ENCODE results near the gene LINC00305. TPM values are rescaled to one million over a fixed set of nuclear protein-coding genes. Genes with fewer than 3 reads are reported as not detected.

The LINC00305 gene
- total RNA-seq (2014; rRNA removed; shearing (Covaris generic); ENCODE audit: low replicate concordance), result not detected in 2 replicates

GRCh38 chr18:64148988-64149387 lies at the start of gene LINC00305:
TSS of gene LINC00305 (minus strand) at chr18:64149088.
- in situ Hi-C loops (cut with HindIII; ENCODE audit: low pct_unique_long_range_greater_than_20kb, low sequenced_read_pairs), result no loop called here
- no peak for DNase-seq (ENCODE audit: low read depth)

GRCh38 chr18:64191069-64191468 lies 42.2 kb upstream of the LINC00305 start:
- in situ Hi-C loops (cut with HindIII; ENCODE audit: low pct_unique_long_range_greater_than_20kb, low sequenced_read_pairs), result no loop called here
- DNase-seq (ENCODE audit: low read depth), result no peak

- in situ Hi-C loops (cut with HindIII; ENCODE audit: low pct_unique_long_range_greater_than_20kb, low sequenced_read_pairs), result no loop called here
- DNase-seq (ENCODE audit: low read depth), result no peak
Observed at GRCh38 chr18:64185987-64186386, 37.1 kb upstream of the LINC00305 start.

GRCh38 chr18:64183665-64184064 lies 34.8 kb upstream of the LINC00305 start:
- in situ Hi-C loops (cut with HindIII; ENCODE audit: low pct_unique_long_range_greater_than_20kb, low sequenced_read_pairs), result no loop called here
- no peak for DNase-seq (ENCODE audit: low read depth)

- in situ Hi-C loops (cut with HindIII; ENCODE audit: low pct_unique_long_range_greater_than_20kb, low sequenced_read_pairs), result no loop called here
Observed at GRCh38 chr18:64180617-64181016, 31.7 kb upstream of the LINC00305 start.

GRCh38 chr18:64180171-64180570 lies 31.3 kb upstream of the LINC00305 start:
- DNase-seq (ENCODE audit: low read depth), result no peak
- in situ Hi-C loops (cut with HindIII; ENCODE audit: low pct_unique_long_range_greater_than_20kb, low sequenced_read_pairs), result no loop called here

More at GRCh38 chr18:64180617-64181016, 31.7 kb upstream of the LINC00305 start:
- no peak for DNase-seq (ENCODE audit: low read depth)

- no peak for DNase-seq (ENCODE audit: low read depth)
- in situ Hi-C loops (cut with HindIII; ENCODE audit: low pct_unique_long_range_greater_than_20kb, low sequenced_read_pairs), result no loop called here
Observed at GRCh38 chr18:64179556-64180080, 30.7 kb upstream of the LINC00305 start.

GRCh38 chr18:64178860-64179259 lies 30.0 kb upstream of the LINC00305 start:
- in situ Hi-C loops (cut with HindIII; ENCODE audit: low pct_unique_long_range_greater_than_20kb, low sequenced_read_pairs), result no loop called here
- no peak for DNase-seq (ENCODE audit: low read depth)

GRCh38 chr18:64175432-64175831 lies 26.5 kb upstream of the LINC00305 start:
- DNase-seq (ENCODE audit: low read depth), result no peak
- in situ Hi-C loops (cut with HindIII; ENCODE audit: low pct_unique_long_range_greater_than_20kb, low sequenced_read_pairs), result no loop called here

GRCh38 chr18:64171576-64171975 lies 22.7 kb upstream of the LINC00305 start:
- no peak for DNase-seq (ENCODE audit: low read depth)
- in situ Hi-C loops (cut with HindIII; ENCODE audit: low pct_unique_long_range_greater_than_20kb, low sequenced_read_pairs), result no loop called here

GRCh38 chr18:64167408-64167925 lies 18.6 kb upstream of the LINC00305 start:
- DNase-seq (ENCODE audit: low read depth), result no peak
- in situ Hi-C loops (cut with HindIII; ENCODE audit: low pct_unique_long_range_greater_than_20kb, low sequenced_read_pairs), result no loop called here

- in situ Hi-C loops (cut with HindIII; ENCODE audit: low pct_unique_long_range_greater_than_20kb, low sequenced_read_pairs), result no loop called here
- DNase-seq (ENCODE audit: low read depth), result no peak
Observed at GRCh38 chr18:64165906-64166305, 17.0 kb upstream of the LINC00305 start.

- DNase-seq (ENCODE audit: low read depth), result no peak
- in situ Hi-C loops (cut with HindIII; ENCODE audit: low pct_unique_long_range_greater_than_20kb, low sequenced_read_pairs), result no loop called here
Observed at GRCh38 chr18:64164883-64165282, 16.0 kb upstream of the LINC00305 start.

GRCh38 chr18:64149916-64150438 lies 1.1 kb upstream of the LINC00305 start:
- in situ Hi-C loops (cut with HindIII; ENCODE audit: low pct_unique_long_range_greater_than_20kb, low sequenced_read_pairs), result no loop called here
- no peak for DNase-seq (ENCODE audit: low read depth)

- in situ Hi-C loops (cut with HindIII; ENCODE audit: low pct_unique_long_range_greater_than_20kb, low sequenced_read_pairs), result no loop called here
- no peak for DNase-seq (ENCODE audit: low read depth)
Observed at GRCh38 chr18:64142904-64143303, 6.0 kb downstream of the LINC00305 start.

- no peak for DNase-seq (ENCODE audit: low read depth)
- in situ Hi-C loops (cut with HindIII; ENCODE audit: low pct_unique_long_range_greater_than_20kb, low sequenced_read_pairs), result no loop called here
Observed at GRCh38 chr18:64137914-64138313, 11.0 kb downstream of the LINC00305 start.

- in situ Hi-C loops (cut with HindIII; ENCODE audit: low pct_unique_long_range_greater_than_20kb, low sequenced_read_pairs), result no loop called here
- DNase-seq (ENCODE audit: low read depth), result no peak
Observed at GRCh38 chr18:64134044-64134747, 14.7 kb downstream of the LINC00305 start.

GRCh38 chr18:64132871-64133270 lies 16.0 kb downstream of the LINC00305 start:
- DNase-seq (ENCODE audit: low read depth), result no peak
- in situ Hi-C loops (cut with HindIII; ENCODE audit: low pct_unique_long_range_greater_than_20kb, low sequenced_read_pairs), result no loop called here

- in situ Hi-C loops (cut with HindIII; ENCODE audit: low pct_unique_long_range_greater_than_20kb, low sequenced_read_pairs), result no loop called here
Observed at GRCh38 chr18:64131314-64131713, 17.6 kb downstream of the LINC00305 start.

GRCh38 chr18:64127172-64127571 lies 21.7 kb downstream of the LINC00305 start:
- in situ Hi-C loops (cut with HindIII; ENCODE audit: low pct_unique_long_range_greater_than_20kb, low sequenced_read_pairs), result no loop called here
- DNase-seq (ENCODE audit: low read depth), result no peak

More at GRCh38 chr18:64131314-64131713, 17.6 kb downstream of the LINC00305 start:
- DNase-seq (ENCODE audit: low read depth), result no peak

All from Caki2 (cell line).